Epidermal melanocyte (primary cell): ENCODE measurements around the gene WDR88.
"Not testable (repeated sequence)": the region's sequence is repeated elsewhere in the genome, so short reads cannot be mapped to it uniquely, and the experiment has no call there.

ENCODE experiments used
- DNase-seq: peaks from one replicate; pipeline ENCODE4 v3.0.0; 2011; ENCODE audit warnings: low spot score; ENCODE audit not compliant: insufficient read length

Gene WDR88

DNA sequence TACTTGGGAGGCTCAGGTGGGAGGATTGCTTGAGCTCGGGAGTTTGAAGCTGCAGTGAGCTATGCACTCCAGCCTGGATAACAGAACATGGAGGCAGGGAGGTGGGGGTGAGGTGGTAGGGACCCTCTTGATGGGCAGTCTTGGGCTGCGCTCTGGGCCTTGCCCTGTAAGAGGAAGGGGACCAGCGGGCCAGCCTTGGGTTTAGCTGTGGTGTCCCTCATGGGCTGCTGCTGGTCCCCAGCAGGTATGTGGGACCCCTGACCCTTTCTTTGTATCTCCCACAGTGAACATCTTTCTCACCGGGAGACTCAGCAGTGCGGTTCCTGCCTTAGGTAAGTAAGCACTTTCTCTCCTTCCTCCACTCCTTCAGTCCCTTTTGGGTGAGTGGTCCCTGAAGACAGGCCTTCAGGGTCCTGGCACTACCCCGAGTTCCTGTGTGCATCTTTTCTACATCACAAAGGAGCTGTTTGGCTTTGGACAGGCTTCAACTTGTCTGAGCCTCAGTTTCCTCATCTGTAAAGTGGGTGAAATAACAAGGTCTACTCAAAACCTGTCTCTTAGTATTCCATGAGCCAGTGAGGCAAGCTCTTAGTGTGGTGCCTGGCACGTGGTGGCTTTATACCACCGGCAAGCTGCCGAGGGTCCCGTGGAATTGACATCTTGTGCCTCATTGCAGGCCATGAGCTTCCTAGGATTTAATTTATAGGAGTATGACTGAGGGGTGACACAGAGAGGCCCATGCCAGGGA is 64.7 kb downstream of the WDR88 start:
- no peak for DNase-seq

- DNase-seq, result no peak
Observed at GRCh38 chr19:33197591-33198000, 65.7 kb downstream of the WDR88 start.

DNA sequence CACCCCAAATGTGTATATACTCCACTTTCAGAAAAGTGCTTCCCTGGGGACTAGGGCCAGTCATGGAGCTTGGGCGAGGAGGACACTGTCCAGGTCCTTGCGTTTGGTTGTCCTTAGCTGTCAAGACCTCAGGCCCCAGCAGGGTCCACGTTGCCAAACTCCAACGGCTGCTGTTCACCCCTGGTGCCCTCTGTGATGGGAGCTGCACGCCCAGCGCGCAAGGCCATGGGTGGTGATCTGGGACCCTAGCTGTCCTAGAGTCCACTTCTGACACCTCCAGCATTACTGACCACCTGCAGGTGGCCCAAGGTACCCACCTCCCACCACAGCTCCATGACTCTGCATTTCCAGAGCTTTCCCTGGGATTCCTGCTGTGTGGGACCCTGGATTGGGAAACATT is 66.3 kb downstream of the WDR88 start:
- DNase-seq, result no peak

- DNase-seq, result no peak
Observed at GRCh38 chr19:33199441-33200265, 67.7 kb downstream of the WDR88 start.

- DNase-seq, result no peak
Observed at GRCh38 chr19:33201473-33201872, 69.6 kb downstream of the WDR88 start.

GRCh38 chr19:33201886-33202545 is 70.1 kb downstream of the WDR88 start:
- DNase-seq, result no peak

DNA sequence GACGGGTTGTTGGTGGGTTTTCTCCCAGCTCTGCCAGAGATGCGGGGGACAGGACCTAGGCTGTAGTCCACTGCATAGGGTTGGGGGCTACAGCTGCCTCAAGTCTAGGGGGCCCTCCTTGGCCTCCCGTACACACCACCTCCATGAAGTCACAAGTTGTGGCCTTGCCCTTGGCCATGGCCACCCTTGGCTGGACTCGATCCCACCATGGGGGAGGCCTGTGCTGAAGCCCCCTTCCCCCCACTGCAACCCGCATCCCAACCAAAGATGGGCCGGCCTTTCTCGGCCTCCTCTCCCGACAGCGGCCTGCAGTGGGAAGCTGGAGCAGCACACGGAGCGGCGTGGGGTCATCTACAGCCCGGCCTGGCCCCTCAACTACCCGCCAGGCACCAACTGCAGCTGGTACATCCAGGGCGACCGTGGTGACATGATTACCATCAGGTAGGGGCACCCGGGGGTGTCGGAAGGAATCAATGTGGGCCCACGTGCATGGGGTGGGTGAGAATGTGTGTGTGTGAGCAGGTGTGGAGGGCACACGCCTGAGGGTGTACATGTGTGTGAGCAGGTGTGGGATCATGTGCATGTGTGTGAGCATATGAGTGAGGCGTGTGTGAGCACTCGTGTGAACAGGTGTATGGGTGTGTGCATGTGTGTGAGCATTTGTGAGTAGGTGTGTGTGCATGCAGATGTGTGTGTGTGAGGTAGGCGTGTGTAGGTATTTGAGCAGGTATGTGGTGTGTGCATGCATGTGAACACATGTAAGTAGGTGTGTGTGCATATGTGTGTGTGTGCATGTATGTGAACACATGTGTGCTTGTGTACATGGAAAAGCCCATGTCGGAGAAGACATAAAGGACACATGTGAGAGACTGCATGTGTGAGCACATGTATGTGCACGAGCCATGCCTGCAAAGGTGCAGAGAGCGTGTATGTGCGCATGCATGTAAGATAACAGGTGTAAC is 70.9 kb downstream of the WDR88 start:
- DNase-seq, result no peak

DNA sequence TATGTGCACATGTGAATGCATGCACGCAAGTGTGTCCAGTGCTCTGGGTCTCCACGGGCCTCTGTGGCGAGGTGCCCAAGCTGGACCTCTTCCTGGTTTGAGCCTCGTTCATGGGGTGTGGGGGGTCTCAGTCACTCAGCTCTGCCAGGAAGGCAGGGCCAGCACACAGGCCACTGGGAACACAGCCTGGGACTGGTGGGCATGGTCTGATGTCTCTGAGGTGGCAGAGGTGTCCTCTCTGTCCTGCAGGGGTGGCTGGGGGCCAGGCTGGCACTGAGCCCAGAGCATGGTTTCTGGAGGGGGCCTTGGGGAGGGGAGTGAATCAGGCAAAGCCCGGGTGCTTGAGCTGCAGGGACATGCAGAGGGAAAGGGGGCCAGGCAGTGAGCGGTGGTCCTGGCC is 71.6 kb downstream of the WDR88 start:
- no peak for DNase-seq

- DNase-seq, result no peak
Observed at GRCh38 chr19:33204136-33204973, 72.4 kb downstream of the WDR88 start.

DNA sequence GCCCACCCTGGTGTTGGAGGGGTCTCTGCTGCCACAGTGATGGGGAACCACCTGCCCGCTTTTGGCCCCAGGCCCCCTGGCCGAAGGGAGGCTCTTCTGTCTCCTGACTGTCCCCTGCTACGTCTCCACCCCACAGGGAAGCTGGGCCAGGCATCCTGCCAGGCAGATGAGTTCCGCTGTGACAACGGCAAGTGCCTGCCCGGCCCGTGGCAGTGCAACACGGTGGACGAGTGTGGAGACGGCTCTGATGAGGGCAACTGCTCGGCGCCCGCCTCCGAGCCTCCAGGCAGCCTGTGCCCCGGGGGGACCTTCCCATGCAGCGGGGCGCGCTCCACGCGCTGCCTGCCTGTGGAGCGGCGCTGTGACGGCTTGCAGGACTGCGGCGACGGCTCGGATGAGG is 73.2 kb downstream of the WDR88 start:
- no peak for DNase-seq

- DNase-seq, result no peak
Observed at GRCh38 chr19:33205531-33206260, 73.8 kb downstream of the WDR88 start.

- DNase-seq, result no peak
Observed at GRCh38 chr19:33206261-33207039, 74.5 kb downstream of the WDR88 start.

DNA sequence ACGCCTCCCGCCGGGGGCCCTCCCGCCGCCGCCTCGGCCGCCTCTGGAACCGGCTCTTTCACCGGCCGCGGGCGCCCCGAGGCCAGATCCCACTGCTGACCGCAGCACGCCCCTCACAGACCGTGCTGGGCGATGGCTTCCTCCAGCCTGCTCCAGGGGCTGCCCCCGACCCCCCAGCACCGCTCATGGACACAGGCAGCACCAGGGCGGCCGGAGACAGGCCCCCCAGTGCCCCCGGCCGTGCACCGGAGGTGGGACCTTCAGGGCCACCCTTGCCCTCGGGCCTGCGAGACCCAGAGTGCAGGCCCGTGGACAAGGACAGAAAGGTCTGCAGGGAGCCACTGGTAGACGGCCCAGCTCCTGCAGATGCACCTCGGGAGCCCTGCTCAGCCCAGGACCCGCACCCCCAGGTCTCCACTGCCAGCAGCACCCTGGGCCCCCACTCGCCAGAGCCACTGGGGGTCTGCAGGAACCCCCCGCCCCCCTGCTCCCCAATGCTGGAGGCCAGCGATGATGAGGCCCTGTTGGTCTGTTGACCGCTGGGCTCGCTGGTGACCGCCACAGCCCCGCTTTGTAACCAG is 75.2 kb downstream of the WDR88 start:
- no peak for DNase-seq

GRCh38 chr19:33207903-33208302 is 76.0 kb downstream of the WDR88 start:
- DNase-seq, result no peak

DNA sequence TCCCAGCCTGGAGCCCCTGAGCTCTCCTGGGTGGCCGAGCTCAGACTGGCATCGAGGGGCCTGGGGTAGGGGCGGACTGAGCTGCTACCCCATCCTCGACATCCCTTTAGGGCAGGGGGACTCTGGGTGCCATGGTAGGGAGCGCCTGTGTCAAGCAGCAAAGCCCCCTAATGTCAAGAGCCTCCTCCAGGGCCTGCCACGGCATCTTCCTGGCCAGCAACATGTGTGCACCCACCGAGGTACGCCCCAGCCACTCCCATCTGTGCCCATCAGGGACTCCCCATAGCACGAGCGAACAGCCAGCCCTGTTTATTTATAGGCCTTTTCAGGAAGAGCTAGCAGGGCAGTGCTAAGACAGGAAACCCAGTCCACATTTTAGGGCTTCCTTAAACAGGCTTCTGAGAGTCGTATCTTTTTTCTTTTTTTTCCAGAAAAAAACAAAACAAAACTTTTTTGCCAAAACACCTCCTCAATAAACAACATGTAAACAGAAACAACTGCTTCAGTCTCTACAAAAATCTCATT is 76.5 kb downstream of the WDR88 start:
- DNase-seq, result no peak

GRCh38 chr19:33208904-33209849 is 77.3 kb downstream of the WDR88 start:
- DNase-seq, result no peak

DNA sequence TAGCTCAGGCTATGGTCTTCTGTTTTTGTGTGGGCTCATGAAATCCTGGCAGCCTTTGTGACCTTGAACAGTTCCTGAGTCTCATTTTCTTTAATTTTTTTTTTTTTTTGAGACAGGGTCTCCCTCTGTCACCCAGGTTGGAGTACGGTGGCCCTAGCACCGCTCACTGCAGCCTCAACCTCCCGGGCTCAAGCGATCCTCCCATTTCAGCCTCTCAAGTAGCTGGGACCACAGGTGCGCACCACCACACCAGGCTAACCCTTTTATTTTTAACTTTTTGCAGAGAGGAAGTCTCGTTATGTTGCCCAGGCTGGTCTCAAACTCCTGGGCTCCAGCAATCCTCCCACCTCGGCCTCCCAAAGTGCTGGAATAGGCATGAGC is 77.9 kb downstream of the WDR88 start:
- DNase-seq, result not testable (repeated sequence)
